Central memory CD4-positive, alpha-beta T cell (primary cell): ENCODE results near the gene XPO6.

ENCODE experiments used
- DNase-seq: peaks from one replicate; pipeline ENCODE4 v3.0.0; 2022

XPO6 gene

DNA sequence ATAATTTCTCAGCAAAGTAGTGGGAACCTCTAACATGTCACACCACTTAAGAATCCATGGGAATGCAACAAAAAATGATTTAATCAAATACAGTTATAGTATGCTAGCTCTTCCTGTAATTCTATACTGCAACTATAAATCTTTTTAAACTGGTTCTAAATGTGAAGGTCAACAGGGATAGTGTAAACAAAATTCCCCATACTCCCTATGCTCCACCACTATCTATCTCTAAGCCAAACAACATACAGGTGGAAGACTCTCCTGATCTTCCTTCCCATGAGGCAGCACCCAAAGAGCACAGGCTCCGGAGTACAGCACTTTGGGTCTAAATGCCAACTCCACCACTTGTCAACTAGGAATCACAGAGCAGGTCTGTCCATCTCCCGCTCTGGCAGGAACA is 4.4 kb downstream of the XPO6 start:
- no peak for DNase-seq

DNA sequence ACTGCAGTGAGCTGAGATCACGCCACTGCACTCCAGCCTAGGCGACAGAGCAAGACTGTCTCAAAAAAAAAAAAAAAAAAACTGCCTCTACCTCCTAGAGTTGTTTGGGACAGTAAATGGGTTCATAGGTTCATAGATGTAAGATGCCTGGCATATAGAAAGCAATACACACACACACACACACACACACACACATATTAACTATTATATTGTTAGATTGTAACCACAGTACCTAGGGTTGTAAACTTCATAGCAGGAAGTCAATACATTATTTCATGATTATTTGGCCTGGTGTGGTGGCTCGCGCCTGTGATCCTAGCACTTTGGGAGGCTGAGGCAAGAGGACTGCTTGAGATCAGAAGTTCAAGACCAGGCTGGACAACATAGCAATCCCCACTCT is 5.8 kb downstream of the XPO6 start:
- DNase-seq: no peak

DNA sequence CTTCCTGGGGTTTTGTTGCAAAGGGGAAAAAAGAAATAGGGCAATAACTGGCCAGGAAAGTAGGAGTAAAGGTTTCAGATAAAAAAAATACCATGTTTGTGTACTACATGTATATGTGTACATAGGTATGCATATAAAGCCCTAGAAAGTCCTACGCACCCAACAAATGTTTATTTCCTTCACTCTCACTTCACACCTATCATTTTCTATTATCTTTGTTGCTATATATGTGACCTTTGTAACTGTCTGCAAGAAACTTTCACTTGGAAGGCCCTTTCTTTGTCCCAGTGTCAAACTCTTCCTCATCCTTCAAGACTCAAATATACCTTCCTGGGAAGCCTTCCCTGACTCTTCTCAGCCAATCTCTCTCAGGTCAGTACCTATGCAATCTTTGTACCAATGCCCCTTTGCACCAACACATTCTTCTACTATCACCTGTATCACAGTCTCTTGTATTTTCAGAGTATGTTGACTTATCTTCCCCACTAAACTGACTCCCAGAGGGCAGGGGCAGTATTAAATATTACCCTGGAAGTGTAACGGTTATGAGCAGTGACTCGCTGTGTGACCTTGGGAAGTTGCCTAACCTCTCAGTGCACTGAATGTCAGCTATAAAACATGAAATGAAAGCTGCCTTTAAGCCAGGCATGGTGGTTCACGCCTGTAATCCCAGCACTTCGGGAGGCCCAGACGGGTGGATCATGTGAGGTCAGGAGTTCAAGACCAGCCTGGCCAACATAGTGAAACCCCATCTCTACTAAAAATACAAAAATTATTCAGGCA is 6.5 kb downstream of the XPO6 start:
- DNase-seq: no peak

DNA sequence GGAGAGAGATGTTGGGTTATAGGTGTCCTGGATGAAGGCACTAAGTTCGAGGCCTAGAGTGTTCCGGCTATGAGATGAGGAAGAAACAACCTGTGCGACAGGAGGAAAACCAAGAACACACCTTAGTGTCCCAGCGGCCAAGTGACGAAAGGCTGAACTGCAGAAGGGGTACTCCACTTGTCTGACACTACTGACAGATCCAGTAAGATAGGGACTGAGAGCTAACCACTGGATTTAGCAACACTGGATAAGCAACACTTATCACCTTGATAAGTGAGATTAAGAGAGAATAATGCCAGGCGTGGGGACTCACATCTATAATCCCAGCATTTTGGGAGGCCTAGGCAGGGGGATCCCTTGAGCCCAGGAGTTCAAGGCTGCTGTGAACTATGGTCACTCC is 7.1 kb downstream of the XPO6 start:
- no peak for DNase-seq

DNA sequence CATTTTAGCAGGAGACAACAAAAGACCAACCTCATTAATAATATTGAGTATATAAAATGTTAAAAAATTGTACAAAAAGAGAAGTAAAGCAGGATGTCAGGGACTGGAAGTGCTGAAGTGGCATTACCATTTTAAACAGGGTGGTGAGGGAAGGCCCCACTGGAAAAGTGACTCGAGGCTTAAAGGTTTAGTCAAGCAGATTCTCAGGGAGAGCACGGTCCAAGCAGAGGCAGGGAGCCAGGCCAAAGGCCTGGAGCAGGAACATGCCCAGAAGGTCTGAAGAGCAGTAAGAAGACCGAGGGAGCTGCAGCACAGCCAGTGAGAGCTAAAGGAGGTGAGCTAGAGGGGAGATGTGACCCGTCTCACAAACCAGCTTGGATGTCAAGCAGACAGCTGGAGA is 7.6 kb downstream of the XPO6 start:
- DNase-seq: no peak

DNA sequence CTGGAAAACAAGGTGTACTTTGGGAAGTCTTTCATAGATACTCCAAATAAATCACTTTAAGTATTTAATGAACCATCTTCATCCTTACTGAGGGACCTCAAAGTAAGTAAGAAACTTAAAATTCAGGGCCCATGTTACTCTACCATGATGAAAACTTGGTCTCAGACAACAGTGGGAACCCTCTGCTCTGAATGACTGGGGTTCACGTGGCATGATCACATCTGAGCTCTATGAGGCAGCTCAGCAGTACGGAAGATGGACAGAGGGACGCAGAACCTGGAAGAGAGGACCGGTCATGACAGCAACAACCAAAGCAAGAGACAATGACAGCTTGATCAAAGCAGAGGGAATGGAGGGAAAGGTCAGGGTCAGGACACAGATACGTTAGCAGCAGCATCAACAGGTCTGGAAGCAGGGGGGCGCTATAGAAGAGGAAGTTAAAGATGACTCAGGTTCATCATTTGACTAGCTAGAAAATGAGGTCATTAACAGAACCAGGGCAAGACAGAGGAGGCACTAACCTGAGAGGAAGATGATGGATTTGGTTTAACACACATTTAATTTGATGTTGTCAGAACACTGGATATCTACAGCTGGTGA is 9.5 kb downstream of the XPO6 start:
- DNase-seq: peak; percentile 21

DNA sequence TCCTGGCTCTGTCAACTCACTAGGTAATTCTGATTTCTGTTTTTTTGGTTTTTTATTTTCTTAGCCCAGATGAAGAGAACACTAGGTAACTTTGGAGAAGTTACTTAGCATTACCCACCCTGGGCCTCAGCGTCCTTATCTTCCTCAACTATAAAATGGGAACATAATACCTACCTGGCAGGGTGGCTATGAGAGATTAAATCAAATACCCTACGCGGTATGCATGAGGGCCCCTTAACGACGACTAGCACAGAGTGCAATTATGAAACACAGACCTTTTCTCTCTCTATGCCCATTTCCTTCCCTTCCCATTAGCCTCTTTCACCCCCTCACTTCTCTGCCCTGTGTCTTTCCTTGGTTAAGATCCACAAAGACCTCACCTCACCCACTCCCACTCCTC is 11.1 kb downstream of the XPO6 start:
- no peak for DNase-seq

DNA sequence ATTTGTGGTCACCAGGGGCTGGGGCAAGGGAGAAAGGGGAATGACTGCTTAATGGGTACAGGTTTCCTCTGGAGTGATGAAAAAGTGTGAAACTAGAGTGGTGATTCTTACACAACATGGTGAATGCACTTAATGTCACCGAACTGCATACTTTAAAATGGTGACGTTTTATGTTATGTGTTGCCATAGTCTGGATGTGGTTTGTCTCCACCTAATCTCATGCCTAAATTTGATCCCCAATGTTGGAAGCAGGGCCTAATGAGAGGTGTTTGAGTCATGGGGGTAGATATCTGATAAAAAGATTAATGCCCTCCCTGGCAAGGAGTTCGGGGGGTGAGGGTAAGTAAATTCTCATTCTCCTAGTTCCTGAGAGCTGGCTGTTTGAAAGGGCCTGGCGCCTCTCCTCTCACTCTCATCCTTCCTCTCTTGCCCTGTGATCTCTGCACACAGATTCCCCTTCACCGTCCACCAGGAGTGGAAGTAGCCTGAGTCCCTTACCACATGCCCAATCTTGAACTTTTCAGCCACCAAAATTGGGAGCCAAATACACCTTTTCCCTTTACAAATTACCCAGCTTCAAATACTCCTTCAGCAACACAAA is 15.3 kb downstream of the XPO6 start:
- DNase-seq: no peak

DNA sequence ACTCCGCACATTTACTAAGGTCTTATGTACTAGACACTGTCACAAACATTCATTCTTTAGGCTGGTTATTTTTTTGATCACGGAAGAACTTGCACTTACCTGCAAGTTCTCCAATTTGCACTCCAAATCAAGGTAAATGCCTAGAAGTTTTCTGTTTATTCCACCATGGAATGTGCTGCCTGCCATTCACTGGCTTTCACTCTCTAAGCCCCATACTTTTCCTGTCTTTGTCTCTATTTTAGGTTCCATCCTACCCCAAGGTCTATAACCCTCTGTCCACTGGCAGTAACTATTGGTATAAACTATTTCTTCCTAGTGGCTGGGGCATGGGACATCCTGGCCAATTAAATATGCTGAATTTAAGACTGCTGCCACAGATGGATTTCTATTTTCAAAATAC is 15.9 kb downstream of the XPO6 start:
- no peak for DNase-seq

DNA sequence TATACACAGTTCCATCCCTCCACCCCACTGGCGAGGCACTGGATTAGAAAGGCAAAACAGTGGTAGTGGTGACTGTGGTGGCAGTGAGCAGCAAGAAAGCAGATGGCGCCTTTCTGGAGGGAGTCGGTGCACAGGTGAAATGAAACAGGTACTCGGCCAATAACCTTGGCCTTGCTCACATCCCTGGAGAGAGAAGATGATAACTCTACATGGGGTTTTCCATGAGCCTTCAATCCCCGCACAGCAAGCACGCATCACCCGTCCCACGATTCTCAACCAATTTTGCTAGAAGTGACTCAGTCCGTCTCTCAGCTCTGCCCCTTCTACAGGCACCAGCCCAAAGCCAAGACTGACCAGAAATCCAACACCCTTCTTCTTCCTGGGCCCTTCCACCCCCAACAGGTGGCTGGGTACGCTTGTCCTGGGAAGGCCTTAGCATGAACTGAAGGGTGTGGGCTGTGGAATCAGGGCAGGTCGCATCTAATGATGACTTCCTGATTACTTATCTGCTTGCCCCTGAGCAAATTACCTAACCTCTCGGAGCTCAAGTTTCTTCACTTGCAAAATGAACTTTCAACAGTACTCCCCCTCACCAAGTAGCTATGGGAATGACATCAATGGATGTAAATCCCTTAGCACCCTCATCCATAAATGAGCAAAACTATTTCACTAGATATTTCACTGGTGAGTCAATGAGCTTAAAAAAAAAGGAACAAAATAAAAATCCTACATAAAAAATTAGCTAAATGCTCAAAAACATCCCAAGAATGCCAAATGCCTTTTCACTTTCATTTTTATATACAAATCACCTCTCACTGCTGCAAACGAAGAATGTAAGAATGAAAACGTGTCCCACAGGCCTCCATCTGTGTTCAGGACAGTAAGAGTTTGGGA is 18.0 kb downstream of the XPO6 start:
- DNase-seq: peak; percentile 23

DNA sequence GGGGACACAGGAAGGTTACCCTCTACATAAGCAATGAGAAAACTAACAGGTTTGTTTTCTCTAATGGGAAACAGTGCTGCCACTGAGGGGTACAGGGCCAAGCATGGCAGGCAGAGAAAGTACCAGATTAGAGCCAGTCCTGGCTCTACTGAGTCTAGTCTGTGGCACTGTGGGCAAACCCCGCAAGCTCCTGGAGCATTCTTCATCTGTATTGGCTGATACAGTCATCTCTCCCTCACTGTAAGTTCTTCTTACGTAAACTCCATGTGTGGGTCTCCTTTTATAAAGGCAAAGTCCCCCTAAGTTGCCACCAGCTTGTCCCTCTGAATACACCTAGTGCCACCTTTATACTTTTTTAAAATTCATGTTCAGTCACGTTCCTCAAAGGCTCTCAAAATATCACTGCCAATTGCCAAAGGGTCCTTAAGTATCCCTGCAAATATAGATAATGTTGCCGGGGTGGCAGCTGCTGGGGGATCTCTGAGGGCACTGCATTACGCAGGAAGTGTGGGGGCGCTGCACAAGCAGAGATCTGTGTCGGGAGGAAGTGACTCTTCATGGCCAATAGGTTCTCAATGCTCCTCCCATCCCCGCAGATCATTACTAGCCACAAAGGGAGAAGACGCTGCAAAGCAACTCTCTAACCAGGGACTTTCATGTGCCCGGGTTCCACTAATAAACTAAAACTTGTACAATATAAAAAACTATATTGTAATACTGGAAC is 18.8 kb downstream of the XPO6 start:
- DNase-seq: peak; percentile 80

DNA sequence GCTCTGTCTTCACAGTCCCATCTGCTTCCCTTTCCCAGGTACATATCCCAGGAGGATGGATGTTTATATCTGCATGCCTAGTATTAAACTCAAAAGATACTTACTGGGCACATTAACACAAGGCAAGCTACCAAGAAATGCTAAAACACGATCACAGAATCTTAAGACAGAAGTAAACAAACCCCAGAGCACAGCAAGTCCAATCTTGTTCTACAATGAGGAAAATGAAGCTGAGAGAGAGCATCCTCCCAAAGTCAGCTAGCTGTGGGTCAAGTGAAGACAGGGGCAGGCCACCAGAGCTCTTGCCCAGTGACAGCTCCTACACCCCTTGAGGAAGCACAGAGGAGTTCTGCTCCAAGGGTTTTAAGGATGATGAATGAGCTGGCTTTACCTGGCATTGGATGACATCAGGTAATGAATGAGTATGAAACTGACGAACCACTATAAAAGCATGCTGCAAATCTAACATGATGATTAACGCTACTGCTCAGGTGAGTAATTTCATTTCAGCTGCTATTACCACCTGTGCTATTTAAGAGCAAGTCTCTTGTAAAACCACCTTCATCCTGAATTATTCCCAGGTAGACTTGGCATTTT is 20.3 kb downstream of the XPO6 start:
- no peak for DNase-seq

DNA sequence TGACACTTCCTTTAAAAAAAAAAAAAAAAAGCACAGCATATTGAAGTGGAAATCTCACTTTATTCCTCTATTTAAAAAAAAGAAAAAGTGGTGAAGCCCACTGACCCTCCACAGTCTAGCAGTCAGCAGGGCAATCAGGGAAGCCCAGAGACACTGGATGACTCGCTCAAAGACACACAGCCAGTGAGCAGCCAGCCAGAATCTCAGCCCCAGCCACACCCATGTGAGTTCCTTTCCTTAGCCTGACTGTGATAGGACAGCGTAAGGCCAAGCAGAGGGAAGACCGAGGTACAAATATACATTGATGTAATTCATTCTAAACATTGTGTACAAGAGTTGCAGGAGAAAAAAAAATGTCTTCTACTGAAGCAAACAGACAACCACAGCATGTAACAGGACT is 22.5 kb downstream of the XPO6 start:
- peak; percentile 17 for DNase-seq

DNA sequence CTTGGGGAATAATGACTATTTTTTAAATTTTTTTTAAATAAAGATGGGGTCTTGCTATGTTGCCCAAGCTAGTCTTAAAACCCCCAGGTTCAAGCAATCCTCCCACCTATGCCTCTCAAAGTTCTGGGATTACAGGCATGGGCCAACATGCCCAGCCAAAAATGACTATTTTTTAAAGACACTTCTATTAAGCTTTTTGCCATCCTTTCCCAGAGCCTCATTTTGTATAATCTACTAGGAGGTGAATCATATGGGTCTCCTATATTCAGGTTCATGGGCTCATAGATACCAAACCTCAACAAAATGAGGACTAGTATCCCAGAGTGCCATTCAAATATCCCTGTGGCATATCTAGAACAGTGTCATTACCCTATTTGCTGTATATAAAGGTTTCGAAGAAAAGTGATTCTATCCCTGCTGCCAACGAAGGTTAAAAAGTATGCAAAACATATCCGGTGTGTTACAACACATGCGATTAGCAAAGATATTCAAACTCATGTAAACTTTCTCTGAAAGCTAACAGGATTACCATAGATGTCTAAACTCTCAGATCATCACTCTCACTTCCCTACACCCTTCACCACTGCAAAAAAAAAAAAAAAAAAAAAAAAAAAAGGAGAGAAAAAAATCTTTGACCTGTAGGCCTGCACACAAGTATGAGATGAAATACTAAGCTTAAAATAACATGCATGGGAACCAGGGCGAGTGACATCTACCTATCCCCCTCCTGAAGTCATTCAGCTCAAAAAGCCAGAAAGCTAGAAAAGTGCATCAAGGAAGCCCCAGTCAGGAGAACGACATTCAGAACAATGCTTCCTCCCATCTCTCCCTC is 23.5 kb downstream of the XPO6 start:
- DNase-seq: no peak

DNA sequence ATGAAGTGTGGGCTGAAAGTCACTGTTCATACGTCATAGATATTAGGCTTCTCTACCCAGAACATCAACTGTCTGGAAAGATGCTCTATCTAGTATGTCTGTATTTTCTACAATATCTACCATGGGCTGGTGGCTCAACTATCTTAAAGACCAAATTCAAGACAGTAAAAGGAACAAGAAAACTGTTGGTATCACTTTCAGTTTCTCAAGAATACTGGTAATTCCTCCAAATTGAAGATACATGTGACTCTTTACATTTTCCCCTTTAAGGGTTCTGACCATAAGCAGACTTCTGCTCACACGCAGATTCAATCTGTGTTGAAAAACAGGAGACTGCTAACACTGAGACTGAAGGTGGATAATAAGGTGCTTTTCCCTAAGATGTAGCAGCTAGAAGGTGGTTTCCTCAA is 24.2 kb downstream of the XPO6 start:
- peak; percentile 17 for DNase-seq

DNA sequence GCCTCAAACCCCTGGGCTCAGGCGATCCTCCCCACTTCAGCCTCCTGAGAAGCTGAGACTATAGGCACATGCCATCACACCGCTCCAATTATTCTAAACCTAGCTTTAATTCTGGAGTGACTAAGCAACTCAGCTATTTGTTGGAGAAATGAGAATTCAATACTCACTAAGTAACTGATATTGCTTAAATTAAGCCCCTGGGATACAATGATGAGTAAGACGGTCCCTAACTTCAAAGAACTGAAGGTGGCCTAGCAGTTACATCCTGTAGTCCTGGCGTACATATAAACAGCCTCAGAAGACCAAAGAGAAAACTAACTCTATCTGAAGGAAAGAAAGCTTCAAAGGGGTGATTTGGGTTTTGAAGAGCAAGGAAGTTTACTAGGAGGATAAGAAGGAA is 25.0 kb downstream of the XPO6 start:
- DNase-seq: peak; percentile 44

DNA sequence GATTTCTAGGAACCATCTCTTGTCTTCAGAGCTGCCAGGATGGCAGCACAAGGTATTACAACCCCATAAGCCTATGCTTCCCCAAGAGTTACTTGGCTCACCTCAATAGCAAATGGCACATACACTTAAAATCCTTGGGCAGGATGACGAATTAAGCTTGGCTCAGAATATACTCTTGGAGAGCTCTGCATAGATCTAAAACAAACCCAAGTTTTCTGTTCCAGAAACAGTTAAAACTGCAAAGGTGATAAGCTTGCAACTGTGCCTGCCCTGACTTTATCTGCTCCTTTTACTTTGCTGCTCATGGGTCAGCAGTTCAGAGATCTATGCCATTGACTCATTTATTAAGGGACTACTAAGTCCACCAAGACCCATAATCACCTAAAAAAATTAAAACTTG is 26.1 kb downstream of the XPO6 start:
- no peak for DNase-seq

DNA sequence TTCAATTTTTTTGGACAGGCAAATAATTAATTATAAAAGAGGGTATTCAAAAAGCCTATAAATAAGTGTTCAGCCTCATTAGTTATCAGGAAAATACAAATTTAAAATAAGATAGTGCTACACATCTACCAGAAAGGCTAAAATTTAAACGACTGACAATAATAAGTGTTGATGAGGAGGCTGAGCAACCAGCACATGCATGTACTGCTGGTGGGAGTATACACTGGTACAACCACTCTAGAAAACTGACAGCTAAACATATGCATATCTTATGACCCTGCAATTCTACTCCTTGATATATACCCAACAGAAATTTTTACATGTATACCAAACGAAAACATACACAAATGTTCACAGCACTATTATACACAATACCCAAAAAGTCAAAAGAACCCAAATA is 27.1 kb downstream of the XPO6 start:
- DNase-seq: no peak

DNA sequence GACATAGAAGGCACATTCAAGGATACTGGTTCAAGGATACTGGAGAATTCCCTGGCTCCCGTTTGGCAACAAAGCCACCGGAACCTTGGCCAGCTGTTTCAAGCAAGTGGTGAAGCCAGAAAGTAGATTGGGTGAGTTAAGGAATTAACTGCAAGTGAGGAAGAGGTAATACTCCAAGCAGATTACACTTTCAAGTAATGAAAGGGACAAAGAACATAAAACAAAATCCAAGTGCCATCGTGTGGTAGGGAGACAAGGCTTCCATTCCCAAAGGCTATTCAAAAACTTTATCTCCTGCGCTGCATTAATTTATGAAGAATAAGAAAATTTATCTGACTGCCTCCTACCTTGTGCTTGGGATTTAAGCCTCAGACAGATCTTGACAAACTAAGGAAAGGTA is 27.8 kb downstream of the XPO6 start:
- no peak for DNase-seq

DNA sequence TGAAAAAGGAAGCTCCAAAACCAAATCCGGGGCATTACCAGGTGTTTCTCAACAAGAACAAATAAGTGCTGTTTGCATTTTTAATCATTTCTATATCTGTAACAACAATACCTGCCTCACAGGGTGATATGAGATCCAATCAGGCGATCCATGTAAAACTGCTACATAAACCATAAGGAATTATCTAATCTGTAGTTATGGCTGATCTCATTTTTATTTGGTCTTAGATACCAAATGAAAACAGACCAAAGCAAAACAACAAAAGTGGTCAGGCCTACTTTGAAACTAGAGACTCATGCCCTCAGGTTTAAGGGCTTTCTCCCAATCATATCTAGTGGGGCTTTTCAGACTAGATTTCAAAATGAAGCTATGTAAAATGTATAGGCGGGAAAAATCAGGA is 28.3 kb downstream of the XPO6 start:
- no peak for DNase-seq

DNA sequence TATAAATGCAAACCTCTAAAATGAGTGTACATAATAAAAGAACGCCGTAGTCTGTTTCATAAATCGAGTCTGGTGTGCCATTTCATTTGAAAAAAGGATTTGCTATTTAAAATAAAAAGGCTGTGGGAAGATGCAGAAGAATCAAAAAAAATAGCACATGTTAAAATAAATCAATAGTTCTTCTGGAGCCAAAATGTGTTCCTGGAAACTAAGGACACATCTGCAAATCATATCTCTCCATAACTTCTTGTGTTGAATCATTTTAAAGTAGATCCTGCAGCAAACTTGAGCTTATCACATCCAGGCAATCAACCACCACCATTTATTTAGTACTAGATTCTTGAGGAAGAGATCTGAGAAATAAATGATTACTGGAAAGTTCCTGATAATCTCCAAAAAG is 29.0 kb downstream of the XPO6 start:
- no peak for DNase-seq
